HS-5 (cell line): Measurements from ENCODE around the gene PLK5.
"Not testable (repeated sequence)": the region's sequence is repeated elsewhere in the genome, so short reads cannot be mapped to it uniquely, and the experiment has no call there.

Experiments used
- DNase-seq: peaks from one replicate; pipeline ENCODE4 v3.0.0-alpha.2; 2012; ENCODE audit warnings: low read depth

Gene PLK5

GRCh38 chr19:1491114-1491848, 32.6 kb upstream of the PLK5 start, which contains the start of gene REEP6:
Gene REEP6 (plus strand): TSS chr19:1491181. CDS start chr19:1491270, 89 bp downstream.
- no peak for DNase-seq

DNA sequence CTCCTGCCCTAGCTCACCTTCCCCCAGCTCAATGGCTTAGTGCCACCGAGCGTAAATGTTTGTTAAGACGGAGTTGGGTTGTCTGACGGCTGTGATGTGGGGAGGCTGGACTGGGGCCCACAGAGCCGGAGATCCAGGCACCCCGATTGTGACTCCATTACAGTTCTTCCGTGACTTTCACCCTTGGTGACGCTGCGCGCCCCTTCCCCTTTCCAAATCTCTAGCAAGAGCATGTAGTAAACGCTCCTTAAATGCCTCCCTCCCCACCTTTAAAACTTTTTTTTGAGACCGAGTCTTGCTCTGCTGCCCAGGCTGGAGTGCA, 32.1 kb upstream of the PLK5 start:
- no peak for DNase-seq

DNA sequence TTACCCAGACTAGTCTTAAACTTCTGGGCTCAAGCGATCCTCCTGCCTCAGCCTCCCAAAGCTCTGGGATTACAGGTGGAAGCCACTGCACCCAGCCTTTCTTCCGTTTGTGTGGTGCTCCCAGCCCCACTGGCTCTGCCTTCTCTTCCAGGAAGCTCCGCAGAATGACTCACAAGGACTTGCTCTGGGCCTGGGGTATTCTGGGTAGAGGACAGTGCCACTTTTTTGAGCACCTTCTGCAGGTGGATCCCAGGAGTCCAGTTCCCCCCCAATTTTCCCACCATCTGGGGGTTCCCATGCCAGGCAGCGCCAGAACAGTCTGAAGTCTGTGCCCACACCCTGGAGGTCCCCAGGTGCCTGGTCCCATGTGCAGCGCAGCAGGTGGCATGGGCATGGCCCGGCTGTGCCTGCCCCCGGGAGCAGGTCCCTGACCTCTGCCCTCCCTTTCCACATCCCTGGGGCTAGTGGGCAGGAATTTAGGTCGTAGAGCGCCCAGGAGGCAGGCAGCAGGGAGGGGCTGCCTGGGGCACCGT, 31.3 kb upstream of the PLK5 start:
- DNase-seq: no peak

DNA sequence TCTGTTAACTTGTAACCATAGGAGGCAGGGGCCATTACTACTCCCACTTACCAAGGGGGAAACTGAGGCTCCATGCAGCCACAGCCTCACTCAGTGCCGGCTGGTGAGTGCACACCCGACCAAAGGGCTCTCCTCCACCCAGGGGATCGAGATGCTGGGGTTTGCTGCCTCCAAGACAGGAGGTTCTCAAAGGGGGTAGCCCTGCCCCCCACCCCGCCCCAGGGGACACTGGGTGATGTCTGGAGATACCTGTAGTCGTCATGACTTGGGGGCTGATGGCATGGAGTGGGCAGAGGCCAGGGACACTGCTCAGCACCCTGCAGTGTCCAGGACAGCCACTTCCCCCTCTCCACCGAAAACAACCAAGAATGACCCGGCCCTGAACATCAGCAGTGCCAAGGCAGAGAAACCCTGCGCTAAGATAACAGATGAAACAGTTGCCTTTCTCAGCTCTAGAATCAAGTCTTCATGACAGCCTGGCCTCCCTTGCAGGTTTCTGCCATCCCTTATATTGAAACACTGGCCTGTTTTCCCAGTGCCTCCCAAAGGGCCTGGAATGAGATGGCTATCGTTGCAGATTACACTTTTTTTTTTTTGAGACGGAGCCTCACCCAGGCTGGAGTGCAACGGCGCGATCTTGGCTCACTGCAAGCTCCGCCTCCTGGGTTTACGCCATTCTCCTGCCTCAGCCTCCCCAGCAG, 29.6 kb upstream of the PLK5 start:
- DNase-seq: no peak

DNA sequence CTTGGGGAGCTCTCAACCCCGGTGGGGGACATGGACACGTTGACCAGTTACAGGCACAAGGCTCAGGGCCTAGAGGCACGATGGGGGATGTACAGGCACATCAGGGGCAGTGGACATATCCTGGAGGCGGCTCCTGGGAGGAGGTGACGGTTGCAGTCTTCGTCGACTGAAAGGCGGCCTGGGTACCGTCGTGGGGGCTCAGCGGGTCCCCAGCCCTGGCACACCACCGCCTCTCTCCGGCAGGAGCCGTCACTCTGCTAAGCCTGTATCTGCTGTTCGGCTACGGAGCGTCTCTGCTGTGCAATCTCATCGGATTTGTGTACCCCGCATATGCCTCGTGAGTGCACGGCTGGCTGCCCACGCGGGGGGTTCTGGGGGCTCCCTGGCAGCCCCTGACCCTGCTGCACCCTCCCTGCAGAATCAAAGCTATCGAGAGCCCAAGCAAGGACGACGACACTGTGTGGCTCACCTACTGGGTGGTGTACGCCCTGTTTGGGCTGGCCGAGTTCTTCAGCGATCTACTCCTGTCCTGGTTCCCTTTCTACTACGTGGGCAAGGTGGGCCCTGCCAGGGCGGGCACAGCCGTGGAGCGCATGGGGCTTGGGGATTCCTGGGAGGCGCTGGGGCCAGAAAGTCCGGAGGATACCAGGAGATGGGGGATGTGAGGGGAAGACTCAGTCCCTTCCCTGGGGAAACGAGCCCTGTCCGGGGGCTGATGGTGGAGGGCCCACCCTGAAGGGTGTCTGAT, 28.7 kb upstream of the PLK5 start:
- no peak for DNase-seq

- DNase-seq: no peak
Measured at GRCh38 chr19:1495799-1496713, 27.8 kb upstream of the PLK5 start.

GRCh38 chr19:1496714-1497577, 26.9 kb upstream of the PLK5 start:
- DNase-seq: no peak

DNA sequence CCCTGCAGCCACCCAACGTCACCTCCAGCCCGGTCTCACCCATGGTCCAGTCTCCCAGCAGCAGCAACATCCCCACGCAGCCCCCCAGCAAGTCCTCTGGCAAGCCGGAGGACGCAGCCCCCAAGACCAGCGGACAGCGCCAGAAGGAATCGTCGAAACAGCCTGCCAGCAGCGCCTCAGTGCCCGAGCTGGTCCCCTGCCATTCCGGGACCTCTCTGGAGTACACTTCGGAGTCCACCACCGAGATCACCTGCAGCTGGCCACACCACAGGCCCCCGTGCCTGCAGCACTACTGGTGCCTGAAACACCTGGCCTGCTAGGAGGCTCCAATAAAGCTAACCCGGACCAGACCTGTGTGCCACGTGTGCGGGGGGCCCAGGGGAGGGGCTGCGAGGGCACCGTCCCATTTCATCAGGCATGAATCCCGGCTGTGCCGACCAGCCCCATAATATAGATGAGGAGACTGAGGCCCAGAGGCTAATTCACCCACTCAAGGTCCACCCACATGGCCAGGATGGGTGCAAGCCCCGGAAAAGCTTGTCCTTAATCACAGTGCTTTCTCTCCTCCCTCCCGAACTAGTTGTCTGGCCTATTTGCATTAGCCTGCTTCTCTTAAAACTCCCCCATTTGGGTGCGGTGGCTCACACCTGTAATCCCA, 26.2 kb upstream of the PLK5 start:
- DNase-seq: no peak

DNA sequence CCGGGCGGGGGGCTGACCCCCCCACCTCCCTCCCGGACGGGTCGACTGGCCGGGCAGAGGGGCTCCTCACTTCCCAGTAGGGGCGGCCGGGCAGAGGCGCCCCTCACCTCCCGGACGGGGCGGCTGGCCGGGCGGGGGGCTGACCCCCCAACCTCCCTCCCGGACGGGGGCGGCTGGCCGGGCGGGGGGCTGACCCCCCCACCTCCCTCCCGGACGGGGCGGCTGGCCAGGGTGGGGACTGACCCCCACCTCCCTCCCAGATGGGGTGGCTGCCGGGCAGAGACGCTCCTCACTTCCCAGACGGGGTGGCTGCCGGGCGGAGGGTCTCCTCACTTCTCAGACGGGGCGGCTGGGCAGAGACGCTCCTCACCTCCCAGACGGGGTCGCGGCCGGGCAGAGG, 24.6 kb upstream of the PLK5 start:
- not testable (repeated sequence) for DNase-seq

- DNase-seq: no peak
Measured at GRCh38 chr19:1501200-1501595, 22.7 kb upstream of the PLK5 start.

GRCh38 chr19:1502433-1503088, 21.3 kb upstream of the PLK5 start:
- no peak for DNase-seq

DNA sequence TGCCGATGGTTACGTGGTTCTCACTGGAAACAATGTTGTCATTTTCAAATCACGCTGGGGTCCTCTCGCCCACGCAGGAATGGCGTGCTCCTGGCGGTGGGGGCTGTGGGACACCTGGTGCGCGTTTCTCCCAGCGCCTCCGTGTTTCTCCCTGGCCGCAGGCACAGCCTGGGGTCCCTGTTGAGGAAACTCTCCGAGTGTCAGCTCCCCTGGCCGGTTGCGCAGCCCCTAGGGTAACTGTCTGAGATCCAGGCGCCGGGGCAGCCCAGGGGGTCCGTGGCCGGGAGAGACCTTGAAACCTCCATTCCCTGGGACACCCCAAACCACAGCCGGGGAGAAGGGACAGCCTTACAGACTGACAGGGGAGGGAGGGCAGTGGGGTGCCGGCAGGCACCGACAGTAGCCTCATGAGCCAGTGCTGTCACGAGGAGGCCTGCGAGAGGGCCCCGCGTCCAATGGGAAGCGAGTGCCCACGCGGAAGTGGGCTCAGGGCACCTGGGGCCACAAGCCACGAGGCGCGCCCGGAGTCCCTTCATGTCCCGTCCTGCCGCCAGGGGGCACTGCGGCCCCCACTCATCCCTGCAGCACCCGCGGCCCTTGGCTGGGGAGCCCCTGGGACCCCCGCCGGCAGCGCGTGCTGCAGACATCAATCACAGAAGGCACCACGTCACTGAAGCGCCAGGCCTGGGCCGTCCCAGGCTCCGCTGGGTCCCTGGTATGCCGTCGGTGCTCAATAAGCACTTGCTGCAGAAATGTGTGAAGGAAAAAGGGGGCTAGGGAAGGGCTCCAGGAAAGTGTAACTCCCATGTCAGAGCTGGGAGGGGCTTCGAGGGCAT, 20.6 kb upstream of the PLK5 start:
- no peak for DNase-seq

- no peak for DNase-seq
Measured at GRCh38 chr19:1503925-1504773, 19.7 kb upstream of the PLK5 start.

GRCh38 chr19:1505012-1505411, 18.9 kb upstream of the PLK5 start:
- DNase-seq: no peak

DNA sequence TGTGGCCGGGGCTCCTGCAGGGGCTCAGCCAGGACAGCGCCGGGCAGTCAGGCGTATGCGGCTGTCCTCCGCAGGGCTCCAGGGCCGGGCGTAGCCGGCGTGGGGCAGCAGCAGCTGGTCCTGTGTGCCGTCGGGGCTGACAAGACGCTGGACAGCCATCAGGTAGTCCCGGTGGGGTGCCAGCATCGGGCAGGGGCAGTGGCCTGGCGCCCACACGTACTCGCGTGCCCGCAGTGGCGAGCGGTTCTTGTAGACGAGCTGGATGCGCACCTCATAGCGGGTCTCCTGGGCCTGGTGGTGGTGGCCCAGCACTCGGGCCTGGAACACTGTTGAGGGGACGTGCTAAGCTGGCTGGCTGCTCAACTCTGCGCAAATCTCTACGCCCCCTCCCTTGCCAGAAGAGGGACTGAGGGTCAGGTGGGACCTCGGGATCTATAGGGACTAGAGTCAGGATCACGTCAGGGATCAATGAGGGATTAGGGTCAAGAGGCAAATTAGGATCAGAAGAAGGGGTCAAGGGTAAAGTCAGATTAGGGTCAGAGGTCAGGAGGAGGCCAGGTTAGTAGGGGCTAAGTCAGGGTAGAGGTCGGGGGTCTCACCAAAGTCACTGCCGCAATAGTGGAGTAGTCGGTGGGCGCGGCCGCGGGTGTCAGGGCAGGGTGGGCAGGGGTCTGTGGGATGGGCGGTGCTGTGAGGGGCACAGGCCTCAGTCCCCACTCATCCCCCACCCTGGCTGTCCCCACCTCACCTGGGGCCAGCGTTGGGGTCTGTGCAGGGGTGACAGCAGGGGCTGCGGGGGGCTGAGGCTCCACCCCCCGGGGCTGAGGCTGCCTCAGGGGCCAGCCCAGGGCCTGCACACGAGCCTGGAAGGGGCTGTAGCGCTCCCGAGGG, 17.6 kb upstream of the PLK5 start:
- DNase-seq: no peak

GRCh38 chr19:1507192-1507660, 16.7 kb upstream of the PLK5 start:
- DNase-seq: no peak
